ENCODE data around the gene RAB1A.

- peak; percentile 60; the same call in 1 of the 2 replicates for TF ChIP-seq CBX5 (IDR thresholded peaks at IDR 0.05; ENCODE audit: low read depth)
- TF ChIP-seq REST (IDR thresholded peaks at IDR 0.05; ENCODE audit: low read depth, low read length), result no peak
- TF ChIP-seq ZNF274 (IDR thresholded peaks at IDR 0.05; ENCODE audit: insufficient read depth, insufficient read length), result no peak
- no peak for TF ChIP-seq RAD21 (IDR thresholded peaks at IDR 0.05; ENCODE audit: insufficient read depth, low read depth, low read length)
- no peak for TF ChIP-seq CTCF (IDR thresholded peaks at IDR 0.05 in 2 of 3, conservative IDR thresholded peaks at IDR 0.05 in 1 of 3; ENCODE audit: control insufficient read depth in 2 of 3, extremely low read depth in 1 of 3, insufficient read depth in 1 of 3, low read depth in 3 of 3, low read length in 3 of 3)
- TF ChIP-seq SP1 (IDR thresholded peaks at IDR 0.05; ENCODE audit: low read depth, low read length), result no peak
- no peak for TF ChIP-seq TAF1 (IDR thresholded peaks at IDR 0.05; ENCODE audit: borderline replicate concordance, low read depth, low read length)
- no peak for TF ChIP-seq RFX5 (IDR thresholded peaks at IDR 0.05; ENCODE audit: low read depth, low read length)
- TF ChIP-seq YY1 (IDR thresholded peaks at IDR 0.05; ENCODE audit: low read depth, low read length), result no peak
- no peak for TF ChIP-seq KDM1A (IDR thresholded peaks at IDR 0.05; ENCODE audit: borderline replicate concordance)
- TF ChIP-seq POLR2AphosphoS5 (IDR thresholded peaks at IDR 0.05; ENCODE audit: low read length), result no peak
- no peak for TF ChIP-seq HDGF (IDR thresholded peaks at IDR 0.05)
- TF ChIP-seq BCL11A (IDR thresholded peaks at IDR 0.05; ENCODE audit: low read depth, low read length), result no peak
Observed at GRCh38 chr2:65044097-65044735, 85.7 kb downstream of the RAB1A start.

Measured in GM12878 (cell line).